K562 (cell line): Measurements from ENCODE around the gene MMP28. TPM values are rescaled to one million over a fixed set of nuclear protein-coding genes. Genes with fewer than 3 reads are reported as not detected.

Experiments used
- ATAC-seq: fragments of 200-7000 bp; cut with Tn5 transposase; 3 replicates; pipeline ENCODE4 v1.9.1; 2020; ENCODE audit warnings: moderate library complexity
- BruUV-seq: library from RNA; stranded (reverse); fragments of 400-500 nt; replicated peaks from 2 replicates; lab custom pipeline; 2021; lab: Mats Ljungman, UMichigan
- CTCF ChIA-PET: fragments of 300-600 bp; formaldehyde crosslinking; extraction: SDS; loops from one replicate; lab custom pipeline; 2021; ENCODE audit warnings: low intra/inter-chr PET ratio; lab: Yijun Ruan, JAX
- POLR2A ChIA-PET: fragments of 300-600, 350-650 bp; sonication (Branson Sonifier 250); formaldehyde crosslinking; extraction: SDS; loops from one replicate; lab custom pipeline; 2021; ENCODE audit warnings: antibody characterized with exemption, inconsistent platforms; lab: Yijun Ruan, JAX
- DNase-seq, 4 experiments: peaks; one replicate each; pipeline versions ENCODE4 v3.0.0 to v3.0.0-alpha.2; 2011 to 2018; ENCODE audit warnings: low spot score in 3 of 4, mixed read lengths in 3 of 4; ENCODE audit errors: extremely low read depth in 1 of 4
- FAIRE-seq: peaks from 2 replicates; lab custom pipeline; 2011; peaks lifted over from hg19 to GRCh38; lab: Jason Lieb, UNC
- H2AFZ ChIP-seq: 2 replicates; pipeline ENCODE4 v1.6.0; 2011; ENCODE audit warnings: low read depth, low read length, control low read depth, inconsistent platforms
- H3K27ac ChIP-seq: fragments of 200-600 bp; 3 replicates; pipeline ENCODE4 v1.8.0; 2011; ENCODE audit warnings: low read depth, mild to moderate bottlenecking, control low read depth, inconsistent platforms, low read length, moderate library complexity, mixed read lengths; ENCODE audit errors: extremely low read depth
- H3K27me3 ChIP-seq, 2 experiments: fragments of 300-600 bp in 1 of 2; 2 replicates in 1 of 2; 3 replicates in 1 of 2; pipeline versions ENCODE4 v1.6.0 to v1.8.0; 2011; ENCODE audit warnings: inconsistent platforms in 2 of 2, low read length in 2 of 2, mild to moderate bottlenecking in 1 of 2, mixed read lengths in 1 of 2, moderate library complexity in 1 of 2; ENCODE audit not compliant: control insufficient read depth in 2 of 2, insufficient read depth in 2 of 2
- H3K36me3 ChIP-seq: fragments of 300-600 bp; 3 replicates; pipeline ENCODE4 v1.8.0; 2011; ENCODE audit warnings: mild to moderate bottlenecking, low read length, inconsistent platforms; ENCODE audit not compliant: control insufficient read depth, insufficient read depth
- H3K4me1 ChIP-seq, 2 experiments: fragments of 200-600 bp in 1 of 2; replicated peaks in 1 of 2; 2 replicates in 1 of 2; 3 replicates in 1 of 2; pipeline versions ENCODE4 v1.5.1 to v1.8.0; 2011; ENCODE audit warnings: inconsistent platforms in 2 of 2, low read length in 2 of 2, mild to moderate bottlenecking in 1 of 2, mixed read lengths in 1 of 2, moderate library complexity in 1 of 2; ENCODE audit not compliant: control insufficient read depth in 2 of 2, insufficient read depth in 2 of 2
- H3K4me2 ChIP-seq: 2 replicates; pipeline ENCODE4 v1.6.1; 2011; ENCODE audit warnings: low read length, control low read depth, inconsistent platforms, mixed read lengths; ENCODE audit not compliant: insufficient read depth
- H3K4me3 ChIP-seq: fragments of 200-600 bp; sonication (generic), shearing (Covaris generic); 2 replicates; pipeline ENCODE4 v1.5.1; 2016; ENCODE audit warnings: control low read depth, inconsistent platforms
- H3K79me2 ChIP-seq: fragments of 200-600 bp; 3 replicates; pipeline ENCODE4 v1.8.0; 2011; ENCODE audit warnings: low read length, inconsistent platforms; ENCODE audit not compliant: control insufficient read depth, insufficient read depth
- H3K9ac ChIP-seq, 2 experiments: 2 replicates each; pipeline versions ENCODE4 v1.6.0 to v1.6.1; 2011; ENCODE audit warnings: low read depth in 2 of 2, low read length in 2 of 2, control low read depth in 1 of 2, inconsistent platforms in 1 of 2, mild to moderate bottlenecking in 1 of 2, mixed read lengths in 1 of 2; ENCODE audit not compliant: insufficient read depth in 1 of 2
- H3K9me1 ChIP-seq: one replicate; pipeline ENCODE4 v1.6.0; 2011; ENCODE audit warnings: inconsistent platforms, mild to moderate bottlenecking, low read length, moderate library complexity; ENCODE audit not compliant: control insufficient read depth, insufficient read depth
- H3K9me3 ChIP-seq: replicated peaks from 2 replicates; pipeline ENCODE4 v1.5.1; 2011; ENCODE audit warnings: low read depth, low read length, inconsistent platforms; ENCODE audit not compliant: control insufficient read depth, insufficient read depth
- H4K20me1 ChIP-seq: replicated peaks from 2 replicates; pipeline ENCODE4 v1.6.1; 2011; ENCODE audit warnings: low read length, inconsistent platforms, mixed read lengths; ENCODE audit not compliant: control insufficient read depth, insufficient read depth
- MTF1 ChIP-seq: fragments of 250-450 bp; sonication (Bioruptor Pico); IDR thresholded peaks from 2 replicates; pipeline ENCODE4 v1.9.0; 2021; ENCODE audit warnings: moderate library complexity, mild to moderate bottlenecking, inconsistent platforms, borderline replicate concordance
- PHF8 ChIP-seq: fragments of 200-600 bp; sonication (generic); IDR thresholded peaks from 2 replicates; pipeline ENCODE4 v1.6.1; 2012; ENCODE audit warnings: mixed run types, mild to moderate bottlenecking, inconsistent platforms, low read length, moderate library complexity, borderline replicate concordance
- SMAD2 ChIP-seq: fragments of 150-350 bp; IDR thresholded peaks from 2 replicates; pipeline ENCODE4 v1.6.1; 2014; ENCODE audit warnings: low read depth, mild to moderate bottlenecking, low read length
- SMAD4 ChIP-seq: fragments of 250-450 bp; sonication (Bioruptor Pico); conservative IDR thresholded peaks from 2 replicates; pipeline ENCODE4 v1.8.0; 2021; ENCODE audit warnings: inconsistent platforms, mild to moderate bottlenecking, moderate library complexity
- THRAP3 ChIP-seq: fragments of 450-650 bp; IDR thresholded peaks from 2 replicates; pipeline ENCODE4 v1.6.1; 2016; ENCODE audit warnings: mild to moderate bottlenecking, inconsistent platforms, borderline replicate concordance
- TRIM24 ChIP-seq, 2 experiments: fragments of 450-650 bp; IDR thresholded peaks; 2 replicates each; pipeline ENCODE4 v1.6.1; 2016
- ZNF41 ChIP-seq: fragments of 250-450 bp; sonication (Bioruptor Pico); conservative IDR thresholded peaks from 2 replicates; pipeline ENCODE4 v1.4.0; 2020; ENCODE audit warnings: mild to moderate bottlenecking
- WGBS: fragments of 100-300 bp; shearing (Covaris generic); methylation state at CpG from one replicate; pipeline ENCODE4 v1.1.6; 2016; ENCODE audit warnings: low coverage, mixed read lengths; ENCODE audit not compliant: insufficient coverage; ENCODE audit errors: missing lambda C conversion rate; 5-methylcytosine and 5-hydroxymethylcytosine counted together
- in situ Hi-C: fragments of 300-500 bp; cut with MboI; formaldehyde crosslinking; loops from 4 replicates; pipeline ENCODE4 v1.15.0; 2018; ENCODE audit warnings: inconsistent platforms, mixed read lengths
- intact Hi-C: fragments of 100-400 bp; cut with micrococcal nuclease; formaldehyde crosslinking; loops from 2 replicates; pipeline ENCODE4 v1.14.2; 2022
- polyA plus RNA-seq, 8 experiments: library from polyadenylated mRNA; depleted of rRNA in 4 of 8; stranded (reverse) in 5 of 8; unstranded in 3 of 8; fragments of >200 nt; fragmentation: Nextera tagmentation in 2 of 8; fragmentation: Illumina TruSeq in 1 of 8; extraction: Ambion mirVana in 2 of 8; extraction: Trizol in 1 of 8; gene quantifications; 2 replicates each; pipeline versions ENCODE4 v1.2.1 to v1.2.3, GENCODE V29; 2011 to 2014; ENCODE audit warnings: inconsistent platforms in 1 of 8, missing spikeins in 1 of 8
- total RNA-seq, 7 experiments: library from RNA; depleted of rRNA in 6 of 7; stranded (reverse); fragments of >200 nt in 6 of 7; fragmentation: Illumina TruSeq in 2 of 7; extraction: Trizol in 2 of 7; gene quantifications; 2 replicates each; pipeline versions ENCODE4 v1.2.1 to v1.2.3, GENCODE V29; 2011 to 2021; ENCODE audit warnings: low replicate concordance in 1 of 7

MMP28 gene
- total and polyA plus RNA-seq, 9 of the 15 experiments (the other 6 are each of a cell fraction or from before 2014, with no cell fraction given): not detected

- no peak for FAIRE-seq
- peaks cover 4% of the 10 kb centered on the region; the same call in 1 of the 2 replicates for H4K20me1 ChIP-seq
- no peak overlapping the region for H3K4me2 ChIP-seq
- WGBS: 2% methylated on average over 5 of the region's 5 CpGs
- intact Hi-C loops (no loop called here), in situ Hi-C loops (loop anchor here (25.0 kb wide), 1 partner anchor 1301 kb away; no protein-coding TSS in a partner anchor)
- peaks cover 33 to 75% of the 10 kb centered on the region in 2 experiments for H3K27me3 ChIP-seq
- ATAC-seq: no peak
- CTCF ChIA-PET: interaction anchor here (0.7 kb wide), 1 partner anchor 201 kb away, joined by 3 read pairs; the partner anchor contains the start of gene SLFN12L
- TF ChIP-seq PHF8: no peak
- no peak for TF ChIP-seq ZNF41 (CRISPR knock-in tag)
- no peak for TF ChIP-seq SMAD4 (CRISPR knock-in tag)
- TF ChIP-seq TRIM24 (IDR thresholded peaks at IDR 0.05): no peak
- TF ChIP-seq MTF1: no peak
- TF ChIP-seq THRAP3: no peak
- TF ChIP-seq SMAD2: no peak
- TF ChIP-seq, all 486 proteins: peak for 0
- Histone ChIP-seq H3K9me3 (no peaks in the 10 kb centered on the region), H3K4me1 (peaks cover 0 to 17% of the 10 kb centered on the region in 2 experiments; a peak in 2 of 5 replicates), H3K9ac (no peak overlapping the region), H3K27ac (no peak overlapping the region), H3K79me2 (no peaks in the 10 kb centered on the region), H2AFZ (no peak overlapping the region), H3K4me3 (no peak overlapping the region), H3K36me3 (no peaks in the 10 kb centered on the region), H3K9me1 (peaks cover 4% of the 10 kb centered on the region)
- POLR2A ChIA-PET: interaction anchor here (0.5 to 0.6 kb wide), 2 partner anchors 162 to 659 kb away, joined by 3 to 4 read pairs; no protein-coding TSS in a partner anchor
- no peak for DNase-seq
- BruUV-seq: no TSS peak
These were observed 56.8 kb downstream of the MMP28 start for GRCh38 chr17:35738519-35739133.
